SK-N-SH (cell line): ENCODE results near the gene C1QTNF3.

Experiments
- EP300 ChIP-seq, 2 experiments: IDR thresholded peaks; 2 replicates each; pipeline versions ENCODE4 v1.4.0 to v1.6.1; 2012; ENCODE audit warnings: borderline replicate concordance in 1 of 2, low read depth in 1 of 2, low read length in 1 of 2
- EZH2phosphoT487 ChIP-seq: fragments of 200-600 bp; sonication (generic); IDR thresholded peaks from 2 replicates; pipeline ENCODE4 v1.6.1; 2017; ENCODE audit warnings: low read depth, mixed run types, mild to moderate bottlenecking, antibody characterized with exemption, moderate library complexity, borderline replicate concordance
- FOSL2 ChIP-seq: IDR thresholded peaks from 2 replicates; pipeline ENCODE4 v1.4.0; 2012; ENCODE audit warnings: low read depth, mild to moderate bottlenecking, moderate library complexity, borderline replicate concordance
- JUND ChIP-seq: IDR thresholded peaks from 2 replicates; pipeline ENCODE4 v1.4.0; 2012
- NFIC ChIP-seq: IDR thresholded peaks from 2 replicates; pipeline ENCODE4 v1.4.0; 2012; ENCODE audit warnings: borderline replicate concordance
- POLR2AphosphoS5 ChIP-seq: IDR thresholded peaks from 2 replicates; pipeline ENCODE4 v1.6.1; 2012; ENCODE audit warnings: low read depth, low read length
- RCOR1 ChIP-seq: fragments of 150-350 bp; IDR thresholded peaks from 2 replicates; pipeline ENCODE4 v1.6.1; 2017; ENCODE audit warnings: antibody characterized with exemption, low read length
- RFX5 ChIP-seq: IDR thresholded peaks from 2 replicates; pipeline ENCODE4 v1.6.1; 2012; ENCODE audit warnings: mild to moderate bottlenecking, improper control_type of control experiment, low read length
- SIN3A ChIP-seq: IDR thresholded peaks from 2 replicates; pipeline ENCODE4 v1.6.1; 2012; ENCODE audit warnings: low read depth, mild to moderate bottlenecking, low read length, moderate library complexity, borderline replicate concordance
- SMC3 ChIP-seq: IDR thresholded peaks from 2 replicates; pipeline ENCODE4 v1.6.1; 2012; ENCODE audit warnings: low read depth, low read length, improper control_type of control experiment
- USF1 ChIP-seq: IDR thresholded peaks from 2 replicates; pipeline ENCODE4 v1.4.0; 2012; ENCODE audit warnings: low read depth, borderline replicate concordance
- TF ChIP-seq, protein P1 (sequence below): fragments of 200-600 bp; sonication (generic); IDR thresholded peaks from 2 replicates; pipeline ENCODE4 v1.6.1; 2017; ENCODE audit warnings: antibody characterized with exemption, mild to moderate bottlenecking, moderate library complexity
- TF ChIP-seq, protein P2 (sequence below): fragments of 150-350 bp; IDR thresholded peaks from 2 replicates; pipeline ENCODE4 v1.6.1; 2016; ENCODE audit warnings: mild to moderate bottlenecking, low read depth, low read length
- TF ChIP-seq, protein P3 (sequence below): IDR thresholded peaks from 2 replicates; pipeline ENCODE4 v1.6.1; 2012; ENCODE audit warnings: mild to moderate bottlenecking, low read depth, low read length, moderate library complexity

DNA sequence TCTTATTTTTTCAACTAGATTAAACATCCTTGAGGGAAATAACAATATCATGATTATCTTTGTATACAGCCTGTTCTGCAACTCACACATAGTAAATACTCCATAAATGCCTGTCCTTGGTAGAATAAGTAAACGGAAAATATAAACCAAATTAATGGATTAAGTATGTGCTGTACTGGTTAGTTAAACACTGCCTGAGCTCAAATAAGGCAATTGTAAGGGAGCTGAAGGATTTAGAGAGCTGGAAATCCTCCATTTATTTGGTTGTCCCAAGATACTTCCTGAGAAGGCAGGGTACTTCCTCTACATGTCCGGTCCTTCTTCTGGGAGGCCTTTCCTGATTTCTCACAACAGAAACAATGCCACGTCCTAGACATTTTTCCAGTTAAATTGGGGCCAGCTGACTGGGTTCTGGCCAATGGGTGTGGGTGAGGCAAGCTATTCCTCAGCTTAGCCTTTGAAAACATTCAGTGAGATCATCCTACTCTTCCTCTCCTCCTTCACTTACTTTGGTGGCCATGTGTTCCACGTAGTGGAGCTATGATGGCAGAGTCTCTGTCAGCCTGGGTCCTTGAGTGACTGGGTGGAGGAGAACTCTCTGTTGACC lies 8.5 kb upstream of the C1QTNF3 start:
- TF ChIP-seq EZH2phosphoT487 (no peak), USF1 (no peak), POLR2AphosphoS5 (no peak), RCOR1 (no peak), SIN3A (no peak), SMC3 (no peak), EP300 (IDR thresholded peaks at IDR 0.05; ENCODE audit: borderline replicate concordance in 1 of 2, low read depth in 1 of 2, low read length in 1 of 2) (no peak), RFX5 (no peak), JUND (no peak), NFIC (no peak), FOSL2 (no peak)
- TF ChIP-seq, protein P1, sequence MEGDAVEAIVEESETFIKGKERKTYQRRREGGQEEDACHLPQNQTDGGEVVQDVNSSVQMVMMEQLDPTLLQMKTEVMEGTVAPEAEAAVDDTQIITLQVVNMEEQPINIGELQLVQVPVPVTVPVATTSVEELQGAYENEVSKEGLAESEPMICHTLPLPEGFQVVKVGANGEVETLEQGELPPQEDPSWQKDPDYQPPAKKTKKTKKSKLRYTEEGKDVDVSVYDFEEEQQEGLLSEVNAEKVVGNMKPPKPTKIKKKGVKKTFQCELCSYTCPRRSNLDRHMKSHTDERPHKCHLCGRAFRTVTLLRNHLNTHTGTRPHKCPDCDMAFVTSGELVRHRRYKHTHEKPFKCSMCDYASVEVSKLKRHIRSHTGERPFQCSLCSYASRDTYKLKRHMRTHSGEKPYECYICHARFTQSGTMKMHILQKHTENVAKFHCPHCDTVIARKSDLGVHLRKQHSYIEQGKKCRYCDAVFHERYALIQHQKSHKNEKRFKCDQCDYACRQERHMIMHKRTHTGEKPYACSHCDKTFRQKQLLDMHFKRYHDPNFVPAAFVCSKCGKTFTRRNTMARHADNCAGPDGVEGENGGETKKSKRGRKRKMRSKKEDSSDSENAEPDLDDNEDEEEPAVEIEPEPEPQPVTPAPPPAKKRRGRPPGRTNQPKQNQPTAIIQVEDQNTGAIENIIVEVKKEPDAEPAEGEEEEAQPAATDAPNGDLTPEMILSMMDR: no peak
- TF ChIP-seq, protein P2, sequence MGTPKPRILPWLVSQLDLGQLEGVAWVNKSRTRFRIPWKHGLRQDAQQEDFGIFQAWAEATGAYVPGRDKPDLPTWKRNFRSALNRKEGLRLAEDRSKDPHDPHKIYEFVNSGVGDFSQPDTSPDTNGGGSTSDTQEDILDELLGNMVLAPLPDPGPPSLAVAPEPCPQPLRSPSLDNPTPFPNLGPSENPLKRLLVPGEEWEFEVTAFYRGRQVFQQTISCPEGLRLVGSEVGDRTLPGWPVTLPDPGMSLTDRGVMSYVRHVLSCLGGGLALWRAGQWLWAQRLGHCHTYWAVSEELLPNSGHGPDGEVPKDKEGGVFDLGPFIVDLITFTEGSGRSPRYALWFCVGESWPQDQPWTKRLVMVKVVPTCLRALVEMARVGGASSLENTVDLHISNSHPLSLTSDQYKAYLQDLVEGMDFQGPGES: no peak
- TF ChIP-seq, protein P3, sequence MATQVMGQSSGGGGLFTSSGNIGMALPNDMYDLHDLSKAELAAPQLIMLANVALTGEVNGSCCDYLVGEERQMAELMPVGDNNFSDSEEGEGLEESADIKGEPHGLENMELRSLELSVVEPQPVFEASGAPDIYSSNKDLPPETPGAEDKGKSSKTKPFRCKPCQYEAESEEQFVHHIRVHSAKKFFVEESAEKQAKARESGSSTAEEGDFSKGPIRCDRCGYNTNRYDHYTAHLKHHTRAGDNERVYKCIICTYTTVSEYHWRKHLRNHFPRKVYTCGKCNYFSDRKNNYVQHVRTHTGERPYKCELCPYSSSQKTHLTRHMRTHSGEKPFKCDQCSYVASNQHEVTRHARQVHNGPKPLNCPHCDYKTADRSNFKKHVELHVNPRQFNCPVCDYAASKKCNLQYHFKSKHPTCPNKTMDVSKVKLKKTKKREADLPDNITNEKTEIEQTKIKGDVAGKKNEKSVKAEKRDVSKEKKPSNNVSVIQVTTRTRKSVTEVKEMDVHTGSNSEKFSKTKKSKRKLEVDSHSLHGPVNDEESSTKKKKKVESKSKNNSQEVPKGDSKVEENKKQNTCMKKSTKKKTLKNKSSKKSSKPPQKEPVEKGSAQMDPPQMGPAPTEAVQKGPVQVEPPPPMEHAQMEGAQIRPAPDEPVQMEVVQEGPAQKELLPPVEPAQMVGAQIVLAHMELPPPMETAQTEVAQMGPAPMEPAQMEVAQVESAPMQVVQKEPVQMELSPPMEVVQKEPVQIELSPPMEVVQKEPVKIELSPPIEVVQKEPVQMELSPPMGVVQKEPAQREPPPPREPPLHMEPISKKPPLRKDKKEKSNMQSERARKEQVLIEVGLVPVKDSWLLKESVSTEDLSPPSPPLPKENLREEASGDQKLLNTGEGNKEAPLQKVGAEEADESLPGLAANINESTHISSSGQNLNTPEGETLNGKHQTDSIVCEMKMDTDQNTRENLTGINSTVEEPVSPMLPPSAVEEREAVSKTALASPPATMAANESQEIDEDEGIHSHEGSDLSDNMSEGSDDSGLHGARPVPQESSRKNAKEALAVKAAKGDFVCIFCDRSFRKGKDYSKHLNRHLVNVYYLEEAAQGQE: no peak
